HTERT RPE-1 (cell line): ENCODE results near the gene AP5Z1.
"Not testable (repeated sequence)": the region's sequence is repeated elsewhere in the genome, so short reads cannot be mapped to it uniquely, and the experiment has no call there.

Experiments used
- in situ Hi-C: fragments of 300-500 bp; cut with MboI; formaldehyde crosslinking; loops from 4 replicates; pipeline ENCODE4 v1.14.3; 2020; ENCODE audit warnings: low sequenced_read_pairs

The AP5Z1 gene

DNA sequence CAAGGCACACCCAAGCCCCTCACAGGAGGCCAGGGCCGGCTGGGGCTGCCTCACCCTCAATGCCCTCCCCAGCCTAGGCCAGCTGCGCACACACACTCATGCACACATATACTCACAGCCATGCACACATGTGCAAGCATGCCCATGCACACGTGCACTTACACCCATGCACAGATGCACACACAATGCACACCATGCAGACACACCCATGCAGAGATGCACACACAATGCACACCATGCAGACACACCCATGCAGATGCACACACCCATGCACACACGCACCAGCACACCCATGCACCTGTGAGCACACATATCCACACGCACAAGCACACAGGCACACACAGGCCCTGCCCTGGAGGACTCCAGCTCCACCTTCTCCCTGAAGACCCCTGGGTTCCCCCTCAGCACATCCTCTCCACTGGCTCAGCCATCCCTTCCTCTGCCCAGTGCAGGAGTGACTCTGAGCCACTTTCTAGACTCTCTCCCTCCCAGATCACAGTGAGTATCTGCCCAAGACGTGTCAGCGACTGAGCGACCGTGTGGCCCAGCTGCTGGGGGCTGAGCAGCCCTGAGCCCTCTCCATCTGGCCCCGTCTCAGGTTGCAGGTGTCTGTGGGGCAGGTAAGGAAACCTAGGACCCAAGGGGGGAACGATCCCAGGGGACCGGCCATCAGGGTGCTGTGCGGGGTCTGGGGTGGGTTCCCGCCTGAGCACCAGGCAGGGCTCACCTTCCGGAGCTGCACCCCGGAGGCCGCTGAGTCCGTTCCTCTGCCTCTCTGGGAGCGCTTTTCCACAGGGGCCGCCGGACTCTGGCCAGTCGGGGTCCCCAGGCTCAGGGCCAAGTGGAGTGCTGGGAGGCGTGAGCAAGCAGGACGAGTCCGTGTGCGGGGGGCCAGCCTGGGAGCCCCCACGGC lies 25.8 kb downstream of the AP5Z1 start:
- in situ Hi-C loops, result no loop called here

DNA sequence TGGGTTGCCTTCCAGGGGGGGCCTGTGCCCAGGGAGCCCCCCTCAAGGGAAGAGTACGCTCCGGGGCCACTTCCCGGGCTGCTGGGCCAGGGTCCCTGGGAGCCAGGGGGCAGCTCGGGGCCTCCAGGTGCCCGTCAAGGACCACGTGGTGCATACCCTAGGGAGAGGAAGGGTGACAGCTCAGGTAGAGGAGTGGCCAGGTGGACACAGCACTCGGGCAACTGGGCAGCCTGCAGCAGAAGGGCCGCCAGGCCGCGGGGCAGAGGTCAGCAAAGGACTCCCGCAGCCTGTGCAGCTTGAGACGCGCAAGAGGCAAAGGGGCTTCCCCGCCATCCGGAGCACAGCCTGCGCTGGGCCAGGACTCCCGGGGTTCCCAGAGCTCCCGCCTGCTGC lies 26.4 kb downstream of the AP5Z1 start:
- in situ Hi-C loops, result no loop called here

DNA sequence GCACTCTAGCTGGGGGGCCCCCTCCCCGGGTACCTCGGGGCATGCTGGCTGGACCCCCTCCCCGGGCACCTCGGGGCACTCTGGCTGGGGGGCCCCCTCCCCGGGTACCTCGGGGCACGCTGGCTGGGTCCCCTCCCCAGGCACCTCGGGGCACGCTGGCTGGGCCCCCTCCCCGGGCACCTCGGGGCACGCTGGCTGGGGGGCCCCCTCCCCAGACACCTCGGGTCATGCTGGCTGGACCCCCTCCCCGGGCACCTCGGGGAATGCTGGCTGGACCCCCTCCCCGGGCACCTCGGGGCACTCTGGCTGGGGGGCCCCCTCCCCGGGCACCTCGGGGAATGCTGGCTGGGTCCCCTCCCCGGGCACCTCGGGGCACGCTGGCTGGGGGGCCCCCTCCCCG lies 27.2 kb downstream of the AP5Z1 start:
- in situ Hi-C loops, result not testable (repeated sequence)

DNA sequence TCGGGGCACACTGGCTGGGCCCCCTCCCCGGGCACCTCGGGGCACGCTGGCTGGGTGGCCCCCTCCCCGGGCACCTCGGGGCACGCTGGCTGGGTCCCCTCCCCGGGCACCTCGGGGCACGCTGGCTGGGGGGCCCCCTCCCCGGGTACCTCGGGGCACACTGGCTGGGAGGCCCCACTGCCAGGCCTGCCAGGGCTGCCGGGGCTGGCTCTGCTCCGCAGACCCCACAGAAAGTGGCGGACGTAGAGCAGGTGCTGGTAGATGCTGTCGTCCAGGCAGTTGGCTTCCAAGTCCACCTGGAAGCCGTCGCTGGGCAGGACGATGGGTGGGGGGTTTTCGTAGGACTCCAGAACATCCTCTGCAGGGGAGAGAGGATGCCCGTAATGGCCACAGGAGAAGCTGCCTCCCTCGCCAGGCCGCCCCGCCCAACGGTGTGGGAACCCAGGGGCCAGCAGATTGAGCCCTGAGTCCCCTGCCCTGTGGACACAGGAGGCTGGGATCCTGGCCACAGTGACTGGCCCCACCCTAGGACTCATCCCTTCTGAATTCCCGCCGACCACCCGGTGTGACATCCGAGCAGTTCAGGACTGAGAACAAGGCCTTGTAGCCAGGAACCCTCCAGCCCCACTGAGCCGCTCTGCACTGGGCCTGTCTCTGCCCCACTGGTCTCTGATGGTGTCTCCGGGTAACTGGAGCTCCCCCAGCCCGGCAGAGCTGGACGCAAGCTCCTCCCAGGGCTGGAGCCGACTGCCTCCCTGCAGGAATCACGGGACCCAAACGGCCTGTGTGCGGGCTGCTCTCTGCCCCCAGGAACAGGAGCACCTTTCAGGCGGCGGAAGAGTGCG lies 28.2 kb downstream of the AP5Z1 start:
- in situ Hi-C loops, result no loop called here

DNA sequence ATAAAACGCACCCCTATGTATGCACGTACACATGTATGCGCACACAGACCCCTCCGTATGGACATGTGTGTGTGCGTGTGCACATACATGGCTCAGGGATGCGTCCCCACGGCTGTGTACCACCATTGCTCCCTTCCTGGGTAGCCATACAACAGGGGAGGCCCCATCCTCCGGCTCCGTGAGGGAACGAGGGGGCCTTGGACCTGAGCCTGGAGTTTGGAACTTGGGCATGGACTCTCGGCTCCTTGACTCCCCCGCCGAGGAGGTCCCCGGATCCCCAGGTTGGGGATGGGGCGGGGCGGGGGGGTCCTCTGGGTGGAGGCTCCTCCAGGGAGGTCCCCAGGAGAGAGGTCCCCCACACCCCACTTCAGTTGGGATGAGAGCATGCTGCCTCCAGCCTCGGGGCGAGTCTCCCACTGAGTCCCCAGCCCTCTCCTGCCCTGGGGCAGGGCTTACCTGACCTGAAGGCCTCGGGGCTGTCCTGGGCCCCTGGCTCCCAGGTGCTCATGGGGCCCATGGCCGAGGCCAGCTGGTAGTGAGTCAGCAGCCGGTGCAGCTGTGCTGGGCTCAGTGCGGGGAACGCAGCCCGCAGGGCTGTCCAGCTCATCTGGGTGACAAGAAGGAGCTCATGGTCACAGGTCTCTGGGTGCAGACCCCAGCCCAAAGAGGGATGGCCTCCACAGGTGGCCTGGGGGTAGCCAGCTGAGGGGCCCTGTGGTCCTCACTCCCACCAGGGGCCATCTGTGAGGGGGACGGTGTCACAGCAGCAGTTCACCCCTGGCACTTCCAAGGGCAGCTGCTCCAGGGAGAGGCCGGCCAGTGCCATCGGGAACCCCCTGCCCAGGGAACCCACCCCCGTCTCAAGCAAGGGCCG lies 29.9 kb downstream of the AP5Z1 start:
- in situ Hi-C loops, result no loop called here

DNA sequence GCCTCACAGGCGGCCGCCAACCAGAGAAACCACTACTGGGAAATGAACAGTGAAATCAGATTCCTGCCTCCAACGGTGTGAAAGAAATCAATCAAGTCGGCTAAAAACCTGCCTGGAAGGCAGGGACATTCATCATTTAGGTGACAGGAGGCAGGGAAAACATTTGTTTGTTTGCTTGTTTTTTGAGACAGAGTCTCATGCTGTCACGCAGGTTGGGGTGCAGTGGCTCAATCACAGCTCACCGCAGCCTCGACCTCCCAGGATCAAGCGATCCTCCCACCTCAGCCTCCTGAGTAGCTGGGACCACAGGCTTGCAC lies 30.5 kb downstream of the AP5Z1 start:
- in situ Hi-C loops, result no loop called here

DNA sequence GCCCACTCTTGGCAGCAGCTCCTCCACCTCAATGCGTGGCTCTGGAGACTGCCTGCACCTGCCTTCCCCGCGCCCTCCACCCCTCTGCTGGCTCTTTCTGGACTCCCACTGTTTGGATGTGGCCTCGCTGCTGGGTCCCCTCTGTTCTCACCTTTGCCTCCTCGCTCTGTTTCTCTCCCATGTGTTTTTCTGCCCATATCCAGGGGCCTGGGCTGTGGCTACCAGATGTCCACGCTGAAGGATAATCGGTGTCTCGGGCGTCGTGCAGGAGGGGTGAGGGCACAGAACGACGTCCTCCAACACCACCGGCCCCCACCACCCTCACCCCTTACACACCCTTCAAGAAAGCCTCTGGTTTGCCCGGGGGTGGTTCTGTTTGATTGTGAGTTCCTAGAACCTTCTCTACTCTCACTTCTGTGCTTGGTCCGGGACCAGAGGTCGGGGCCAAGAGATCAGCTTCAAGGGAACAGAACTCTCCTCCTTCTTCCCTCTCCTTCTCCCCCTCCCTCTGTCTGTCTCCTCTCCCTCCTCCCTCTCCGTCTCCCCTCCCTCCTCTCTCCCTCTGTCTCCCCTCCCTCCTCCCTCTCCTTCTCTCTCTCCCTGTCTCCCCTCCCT lies 31.7 kb downstream of the AP5Z1 start:
- in situ Hi-C loops, result no loop called here

DNA sequence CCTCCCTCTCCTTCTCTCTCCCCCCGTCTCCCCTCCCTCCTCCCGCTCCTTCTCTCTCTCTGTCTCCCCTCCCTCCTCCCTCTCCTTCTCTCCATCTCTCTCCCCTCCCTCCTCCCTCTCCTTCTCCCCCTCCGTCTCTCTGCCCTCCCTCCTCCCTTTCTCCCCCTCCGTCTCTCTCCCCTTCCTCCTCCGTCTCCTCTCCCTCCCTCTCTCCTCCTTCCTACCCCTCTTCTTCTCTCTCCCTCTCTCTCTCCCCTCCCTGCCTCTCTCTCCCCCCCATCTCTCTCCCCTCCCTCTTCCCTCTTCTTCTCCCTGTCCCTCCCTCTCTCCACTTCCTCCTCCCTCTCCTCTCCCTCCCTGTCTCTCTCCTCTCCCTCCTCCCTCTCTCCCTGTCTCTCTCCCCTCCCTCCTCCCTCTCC lies 32.2 kb downstream of the AP5Z1 start:
- in situ Hi-C loops, result no loop called here

DNA sequence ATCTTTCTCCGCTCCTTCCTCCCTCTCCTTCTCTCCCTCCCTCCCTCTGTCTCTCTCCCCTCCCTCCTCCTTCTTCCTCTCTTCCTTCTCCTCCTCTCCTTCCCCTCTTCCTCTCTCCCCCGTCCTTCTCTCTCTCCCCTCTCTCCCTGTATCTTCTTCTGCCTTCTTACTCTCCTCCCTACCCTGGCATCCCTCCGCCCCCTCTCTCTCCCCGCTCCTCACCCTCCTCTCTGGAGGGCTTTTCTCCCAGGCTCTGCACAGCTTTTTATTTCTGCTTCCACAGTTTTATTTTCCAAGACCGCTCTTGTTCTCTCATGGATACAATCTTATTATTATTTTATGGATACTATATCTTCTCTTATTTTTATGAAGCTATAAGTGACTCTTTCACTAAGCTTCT lies 32.6 kb downstream of the AP5Z1 start:
- in situ Hi-C loops, result no loop called here

DNA sequence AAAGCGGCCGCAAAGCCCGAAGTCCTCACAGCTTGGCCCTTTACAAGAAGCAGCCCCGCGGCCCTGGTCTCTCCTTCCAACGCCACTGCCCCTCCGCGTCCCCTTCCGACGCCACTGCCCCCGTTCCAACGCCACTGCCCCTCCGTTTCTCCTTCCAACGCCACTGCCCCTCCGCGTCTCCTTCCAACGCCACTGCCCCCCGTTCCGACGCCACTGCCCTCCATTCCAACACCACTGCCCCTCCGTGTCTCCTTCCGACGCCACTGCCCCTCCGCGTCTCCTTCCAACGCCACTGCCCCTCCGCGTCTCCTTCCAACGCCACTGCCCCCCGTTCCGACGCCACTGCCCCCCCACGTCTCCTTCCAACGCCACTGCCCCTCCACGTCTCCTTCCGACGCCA lies 33.1 kb downstream of the AP5Z1 start:
- in situ Hi-C loops, result no loop called here

DNA sequence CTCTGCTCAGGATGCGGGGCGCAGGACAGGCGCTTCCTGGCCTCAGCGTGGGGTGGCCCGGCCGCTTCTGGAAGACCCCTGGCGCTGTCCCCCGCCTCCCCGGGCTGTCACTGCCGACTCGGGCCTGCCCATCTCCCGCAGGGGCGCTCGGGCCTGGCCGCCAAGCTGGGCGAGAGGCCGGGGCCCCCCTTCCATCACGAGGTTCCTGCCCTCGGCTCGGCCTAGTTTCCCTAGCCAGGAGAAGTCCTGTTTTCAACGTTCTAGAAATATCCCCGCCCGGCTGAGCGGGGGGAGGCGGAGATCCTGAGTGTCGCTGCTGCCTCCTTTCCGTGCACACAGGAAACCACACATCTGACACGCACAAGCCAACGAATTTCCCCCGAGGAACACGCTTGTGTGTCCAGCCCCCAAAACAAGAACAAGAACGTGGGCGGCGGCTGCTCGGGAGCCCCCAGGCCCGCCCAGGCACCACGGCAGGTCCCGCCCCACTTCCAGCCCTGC lies 33.7 kb downstream of the AP5Z1 start:
- in situ Hi-C loops, result no loop called here

DNA sequence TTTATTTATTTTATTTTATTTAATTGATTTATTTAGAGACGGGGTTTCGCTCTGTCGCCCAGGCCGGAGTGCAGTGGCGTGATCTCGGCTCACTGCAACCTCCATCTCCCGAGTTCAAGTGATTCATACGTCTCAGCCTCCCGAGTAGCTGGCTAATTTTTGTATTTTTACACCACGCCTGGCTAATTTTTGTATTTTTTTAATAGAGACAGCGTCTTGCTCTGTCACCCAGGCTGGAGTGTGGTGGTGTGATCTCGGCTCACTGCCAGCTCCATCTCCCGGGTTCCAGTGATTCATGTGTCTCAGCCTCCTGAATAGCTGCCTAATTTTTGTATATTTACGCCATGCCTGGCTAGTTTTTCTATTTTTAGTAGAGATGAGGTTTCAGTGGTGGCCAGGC lies 34.2 kb downstream of the AP5Z1 start:
- in situ Hi-C loops, result no loop called here

DNA sequence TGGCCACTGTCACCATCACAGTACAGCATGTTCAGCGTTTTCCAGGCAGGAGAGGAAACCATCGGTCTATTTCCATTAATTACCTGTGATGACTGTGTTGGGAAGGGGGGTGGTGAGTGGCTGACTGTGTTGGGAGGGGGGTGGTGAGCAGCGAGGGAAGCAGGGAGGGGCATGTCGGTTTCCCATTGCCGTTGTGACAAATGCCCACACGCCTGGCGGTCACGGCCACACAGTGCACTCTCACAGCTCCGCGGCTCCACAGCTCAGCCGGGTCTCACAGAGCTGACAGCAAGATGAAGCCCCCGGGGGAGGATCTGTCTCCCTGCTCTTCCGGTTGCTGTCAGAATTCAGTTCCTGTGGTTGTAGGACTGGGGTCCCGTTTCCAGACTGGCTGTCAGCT lies 39.0 kb downstream of the AP5Z1 start:
- in situ Hi-C loops, result no loop called here

DNA sequence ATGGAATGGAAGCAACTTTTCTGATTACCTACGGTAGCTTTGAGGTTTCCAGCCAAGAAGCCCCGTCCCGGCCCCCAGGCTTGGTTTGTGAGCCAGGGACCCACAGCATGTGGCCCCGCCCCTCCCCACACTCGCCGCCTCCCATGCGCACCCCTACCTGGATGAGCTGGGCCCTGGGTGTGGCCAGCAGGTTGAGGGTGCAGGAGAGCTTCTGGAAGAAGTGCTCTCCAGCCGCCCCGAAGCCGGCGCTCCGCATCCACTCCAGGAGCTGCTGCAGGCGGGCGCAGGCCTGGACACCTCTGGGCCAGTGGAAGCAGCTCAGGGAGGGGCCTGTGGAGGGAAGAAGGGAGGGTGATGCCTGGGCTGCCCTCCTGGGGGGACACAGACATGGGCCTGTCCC lies 39.7 kb downstream of the AP5Z1 start:
- in situ Hi-C loops, result no loop called here

DNA sequence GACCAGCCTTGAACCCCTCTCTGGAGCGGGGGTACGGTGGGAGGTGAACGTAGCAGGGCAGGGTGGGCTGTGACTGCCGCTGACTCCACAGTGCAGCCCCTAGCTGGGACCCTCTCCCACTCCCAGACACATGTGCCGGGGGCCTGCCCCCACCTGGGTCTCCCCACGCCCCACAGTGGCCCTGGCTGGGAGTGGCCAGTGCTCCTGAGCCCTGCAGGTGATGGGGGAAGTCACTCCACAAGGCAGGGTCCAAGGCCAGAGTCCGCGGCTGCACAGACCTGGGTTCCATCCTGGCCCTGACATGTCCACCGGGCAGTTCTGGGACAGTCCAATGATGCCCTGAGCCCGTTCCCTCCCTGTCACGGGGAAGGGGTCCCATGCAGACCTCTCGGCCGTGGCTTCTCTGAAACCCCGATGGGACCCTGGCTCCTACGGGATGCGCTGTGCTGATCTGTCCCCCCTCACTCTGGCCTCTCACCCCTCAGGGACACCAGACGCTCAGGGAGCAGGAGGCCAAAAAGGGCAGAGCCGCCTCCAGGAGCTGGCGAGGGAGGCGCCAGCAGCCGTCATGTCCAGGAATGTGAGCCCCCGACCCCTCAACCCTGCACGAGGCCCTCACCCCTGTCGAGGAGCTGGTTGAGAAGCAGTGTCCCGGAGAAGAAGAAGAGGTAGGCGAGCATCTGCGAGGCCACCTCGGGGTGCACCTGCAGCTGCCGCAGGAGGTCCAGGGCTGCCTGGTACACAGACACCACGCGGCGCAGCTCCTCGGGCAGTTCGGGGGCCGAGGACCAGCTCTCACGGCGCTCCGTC lies 40.4 kb downstream of the AP5Z1 start:
- in situ Hi-C loops, result no loop called here

DNA sequence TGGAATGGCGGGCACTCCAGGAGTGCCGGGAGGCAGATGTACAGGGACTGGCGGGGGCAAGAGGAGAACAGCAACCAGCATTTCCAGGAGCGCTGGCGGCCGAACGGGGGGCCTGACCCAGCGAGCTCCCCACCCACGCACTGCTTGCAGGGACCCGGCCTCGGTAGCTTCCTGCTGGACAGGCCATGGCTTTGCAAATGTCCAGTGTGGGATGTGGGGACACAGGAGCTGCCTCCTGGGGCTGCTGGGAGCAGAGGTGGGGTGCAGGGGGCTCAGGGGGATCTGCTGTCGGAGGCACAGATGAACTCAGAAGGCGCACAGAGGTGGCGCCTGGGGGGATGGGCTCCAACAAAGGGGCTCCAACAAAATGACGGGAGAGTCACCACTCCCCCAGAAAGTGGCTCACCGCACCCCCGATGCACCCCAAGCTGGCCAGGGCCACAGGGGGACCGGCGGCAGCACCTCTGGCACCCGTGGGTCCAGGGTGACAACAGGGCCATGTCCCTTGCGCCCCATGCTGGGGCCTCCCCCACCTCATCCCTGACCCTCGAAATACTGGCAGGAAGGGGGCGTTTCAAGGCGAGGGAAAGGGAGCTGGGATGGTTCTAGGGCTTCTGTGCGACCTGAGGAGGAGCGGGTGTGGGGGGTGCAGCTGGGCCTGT lies 41.1 kb downstream of the AP5Z1 start:
- in situ Hi-C loops, result no loop called here

DNA sequence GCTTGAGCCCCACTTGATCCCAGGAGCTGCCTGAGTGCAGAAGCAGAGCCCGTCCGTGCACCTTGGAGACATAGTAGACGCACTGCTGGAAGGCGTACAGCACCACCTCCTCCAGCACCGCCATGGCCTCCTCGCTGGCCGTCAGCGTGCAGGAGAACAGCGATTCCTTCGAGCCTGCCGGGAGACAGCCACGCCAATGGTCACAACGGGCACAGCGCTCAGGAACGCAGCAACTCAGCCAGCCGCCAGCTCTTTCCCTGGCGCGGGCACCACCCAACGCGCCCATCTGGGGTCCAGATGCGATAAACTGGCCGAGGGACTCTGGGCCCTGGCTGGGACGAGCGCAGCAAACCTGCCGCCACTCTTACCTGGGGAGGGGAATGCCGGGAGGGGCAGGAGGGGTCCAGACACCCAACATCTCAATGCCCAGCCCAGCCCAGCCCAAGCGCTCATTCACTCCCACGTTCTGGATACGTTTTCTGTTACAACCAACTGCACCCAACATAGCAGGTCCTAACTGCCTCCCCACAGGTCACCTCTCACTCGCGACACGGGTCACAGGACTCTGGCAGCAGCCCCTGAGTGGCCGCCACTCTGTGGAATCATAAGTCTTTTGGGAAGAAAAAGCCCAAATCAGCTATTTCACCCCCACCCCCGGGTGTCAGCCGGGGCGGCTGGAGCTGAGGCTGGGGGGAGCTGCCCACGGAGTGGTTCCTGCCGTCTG lies 41.9 kb downstream of the AP5Z1 start:
- in situ Hi-C loops, result no loop called here

DNA sequence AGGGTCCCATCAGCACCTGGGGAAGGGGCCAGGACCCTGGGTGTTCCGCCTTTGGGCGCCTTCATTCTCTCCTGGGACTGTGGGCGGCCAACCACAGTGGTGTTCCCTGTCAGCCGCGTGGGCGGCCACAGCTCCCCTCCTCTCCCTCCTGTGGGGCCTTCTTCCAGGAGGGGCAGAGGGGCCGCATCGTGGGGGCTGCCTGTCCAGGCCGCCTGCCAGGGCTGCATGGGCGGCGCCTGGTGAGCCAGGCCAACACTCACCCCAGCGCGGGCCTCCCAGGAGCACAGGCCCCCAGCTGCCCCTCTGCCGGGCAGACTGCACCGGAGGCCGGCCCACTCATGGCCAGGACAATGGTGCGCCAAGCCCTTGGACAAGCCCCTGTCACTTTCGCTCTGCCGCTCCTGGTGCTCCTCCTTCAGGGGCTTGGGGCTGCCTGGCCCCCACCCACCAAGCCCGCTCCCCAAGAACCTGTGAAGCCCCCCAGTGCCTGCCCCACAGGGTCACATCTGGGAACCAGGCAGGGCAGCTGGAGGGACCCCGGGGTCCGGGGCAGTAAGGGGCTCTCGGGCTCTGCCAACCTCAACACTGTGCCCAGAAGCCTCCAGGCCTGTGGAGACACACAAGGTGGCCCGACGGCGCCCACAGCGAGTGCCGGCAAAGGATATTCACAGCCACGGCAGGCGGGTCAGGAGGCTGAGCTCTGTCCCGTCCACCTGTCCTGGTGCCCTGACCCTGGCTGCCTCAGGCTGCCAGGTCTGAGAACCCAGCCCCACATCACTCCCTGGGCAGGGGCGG lies 42.8 kb downstream of the AP5Z1 start:
- in situ Hi-C loops, result no loop called here
